ENCODE results near the gene TLR7.

TLR7 gene

DNA sequence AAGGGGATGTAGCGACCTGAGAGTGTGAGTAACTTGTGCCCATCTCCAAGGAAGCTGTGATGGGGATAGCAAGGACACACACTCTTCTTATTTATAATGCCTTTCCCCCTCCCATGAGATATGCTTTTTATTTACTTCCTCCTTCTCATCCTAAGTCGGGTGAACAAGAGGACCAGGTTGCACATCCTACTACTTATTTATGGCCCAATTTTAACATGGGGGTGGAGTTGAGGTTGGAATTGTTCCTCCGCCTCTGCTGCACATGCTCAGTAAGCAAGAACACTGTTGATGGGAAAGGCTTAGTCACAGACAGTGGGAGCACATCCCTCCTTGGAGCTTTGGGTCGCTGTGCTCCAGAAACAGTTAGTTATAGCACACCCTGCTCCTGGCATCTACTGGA is 24.3 kb downstream of the TLR7 start:
- peak in 3 of 4 experiments; percentile 23 to 38 (median 33) for DNase-seq

GRCh38 chrX:12891915-12892506 is 25.1 kb downstream of the TLR7 start:
- DNase-seq = no peak

DNA sequence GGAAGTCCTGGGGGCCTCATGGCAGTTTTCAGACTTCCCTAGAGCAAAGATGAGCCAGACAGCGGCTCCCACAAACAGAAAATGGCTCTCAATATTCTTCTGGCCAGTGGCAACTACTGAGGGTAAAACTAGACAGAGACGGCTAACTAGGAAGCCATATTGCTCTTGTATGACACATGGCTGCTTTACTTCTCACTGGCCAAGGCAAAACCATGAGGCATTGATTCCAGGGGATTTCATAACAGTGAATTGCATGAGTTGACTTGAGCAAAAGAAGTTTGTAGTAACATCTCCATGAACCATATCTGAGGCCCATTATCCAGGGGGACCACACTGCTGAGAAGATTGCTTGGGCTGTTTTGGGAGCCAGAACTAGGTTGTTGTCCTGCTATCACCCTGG is 25.8 kb downstream of the TLR7 start:
- peak in 3 of 4 experiments; percentile 16 to 45 (median 39) for DNase-seq

- DNase-seq = peak; percentile 55 to 74 (median 65)
Measured at GRCh38 chrX:12894074-12895030, 27.5 kb downstream of the TLR7 start.

- peak in 2 of 4 experiments; percentile 16 to 27 for DNase-seq
Measured at GRCh38 chrX:12895866-12896265, 29.0 kb downstream of the TLR7 start.

- DNase-seq = peak; percentile 24 to 71 (median 59)
Measured at GRCh38 chrX:12896935-12897334, 30.1 kb downstream of the TLR7 start.

DNA sequence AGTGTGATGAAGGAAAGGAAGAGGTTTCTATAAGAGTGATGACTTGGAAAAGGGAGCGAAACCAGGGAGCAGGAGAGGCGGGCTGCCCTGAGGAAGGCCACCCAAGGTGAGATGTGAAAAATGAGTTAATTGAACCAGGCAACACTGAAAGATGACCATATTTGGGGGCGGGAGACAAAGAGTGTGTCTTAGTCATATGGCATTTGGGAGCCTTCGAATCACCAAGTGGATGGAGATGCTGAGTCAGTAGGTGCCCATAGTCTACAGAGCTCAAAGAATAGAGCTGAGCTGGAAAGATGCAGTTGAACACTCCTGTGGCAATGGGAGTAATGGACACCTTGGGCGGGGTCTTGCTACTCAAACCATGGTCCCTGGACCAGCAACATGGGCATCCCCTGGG is 31.2 kb downstream of the TLR7 start:
- DNase-seq = no peak

GRCh38 chrX:12899506-12899905 is 32.6 kb downstream of the TLR7 start:
- no peak for DNase-seq

DNA sequence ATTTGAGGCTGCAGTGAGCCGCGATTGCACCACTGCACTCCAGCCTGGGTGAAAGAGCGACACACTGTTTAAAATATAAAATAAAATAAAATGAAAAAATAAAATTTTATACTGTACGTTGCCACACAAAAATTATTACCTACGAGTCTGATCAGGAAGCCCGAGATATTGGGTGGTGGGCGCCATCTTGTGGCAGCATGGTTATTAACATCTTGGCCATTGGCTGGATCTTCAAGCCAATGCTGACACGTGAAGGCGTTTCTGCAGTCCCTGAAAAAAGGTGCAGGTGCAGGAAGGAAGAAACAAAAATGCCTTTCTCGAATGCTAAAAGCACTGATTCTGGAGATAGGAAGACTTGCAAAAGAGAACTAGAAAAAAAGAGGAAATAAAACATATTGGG is 34.6 kb downstream of the TLR7 start:
- DNase-seq = peak; percentile 54 to 67 (median 62)

DNA sequence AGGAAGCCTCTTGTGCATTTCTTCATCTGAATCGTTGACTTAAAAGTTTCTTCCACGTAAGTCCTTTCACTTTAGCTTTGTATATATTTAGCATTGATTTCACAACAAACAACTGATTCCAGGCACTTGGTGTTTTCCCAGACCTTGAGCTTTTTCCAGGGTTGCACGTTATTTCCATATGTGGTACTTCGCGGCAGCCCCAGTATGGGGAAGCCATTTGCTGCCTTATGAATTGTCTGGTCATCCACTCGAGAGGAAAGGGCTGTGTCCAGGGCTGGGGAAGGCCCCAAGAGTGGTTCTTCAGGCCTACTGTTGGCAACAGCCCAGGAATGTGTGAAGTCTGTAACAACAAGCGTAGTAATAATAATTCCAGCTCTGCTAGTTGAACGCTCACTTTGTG is 36.8 kb downstream of the TLR7 start:
- DNase-seq = peak in 3 of 4 experiments; percentile 13 to 43 (median 40)

DNA sequence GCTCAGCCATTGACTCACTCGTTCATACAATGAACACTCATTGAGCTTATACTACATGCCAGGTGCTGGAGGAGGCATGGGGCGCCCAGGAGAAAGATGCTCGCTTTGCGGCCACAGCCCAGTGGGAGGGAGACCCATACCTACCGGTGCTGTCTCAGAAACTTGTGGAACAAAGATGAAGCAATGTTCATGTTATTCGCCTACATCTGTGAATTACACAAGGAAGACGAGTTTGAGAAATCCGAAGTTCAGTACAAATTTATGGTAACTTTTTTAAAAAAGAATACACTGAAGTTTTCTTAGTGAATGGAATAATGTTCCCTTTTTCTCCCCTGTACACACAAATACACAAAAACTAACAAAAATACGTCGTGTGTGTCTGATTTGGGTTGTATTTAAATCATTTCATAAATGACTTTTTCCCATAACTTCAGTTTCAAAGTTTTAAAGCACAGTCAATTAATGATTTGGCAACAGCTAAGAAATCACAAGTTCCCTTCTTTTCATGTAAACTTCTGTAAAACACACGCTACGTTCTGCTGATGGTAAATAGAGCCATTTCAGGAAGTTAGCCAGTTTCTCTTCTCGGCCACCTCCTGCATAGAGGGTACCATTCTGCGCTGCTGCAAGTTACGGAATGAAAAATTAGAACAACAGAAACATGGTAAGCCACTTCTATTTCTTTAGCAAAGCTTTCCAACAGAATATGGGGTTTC is 39.3 kb downstream of the TLR7 start, which contains the start of gene TLR8:
TSS of gene TLR8 (plus strand) at position 575 of the 716 bp plus-strand sequence. CDS start at position 662, 87 bp downstream.
- peak; percentile 40 to 75 (median 62) for DNase-seq

DNA sequence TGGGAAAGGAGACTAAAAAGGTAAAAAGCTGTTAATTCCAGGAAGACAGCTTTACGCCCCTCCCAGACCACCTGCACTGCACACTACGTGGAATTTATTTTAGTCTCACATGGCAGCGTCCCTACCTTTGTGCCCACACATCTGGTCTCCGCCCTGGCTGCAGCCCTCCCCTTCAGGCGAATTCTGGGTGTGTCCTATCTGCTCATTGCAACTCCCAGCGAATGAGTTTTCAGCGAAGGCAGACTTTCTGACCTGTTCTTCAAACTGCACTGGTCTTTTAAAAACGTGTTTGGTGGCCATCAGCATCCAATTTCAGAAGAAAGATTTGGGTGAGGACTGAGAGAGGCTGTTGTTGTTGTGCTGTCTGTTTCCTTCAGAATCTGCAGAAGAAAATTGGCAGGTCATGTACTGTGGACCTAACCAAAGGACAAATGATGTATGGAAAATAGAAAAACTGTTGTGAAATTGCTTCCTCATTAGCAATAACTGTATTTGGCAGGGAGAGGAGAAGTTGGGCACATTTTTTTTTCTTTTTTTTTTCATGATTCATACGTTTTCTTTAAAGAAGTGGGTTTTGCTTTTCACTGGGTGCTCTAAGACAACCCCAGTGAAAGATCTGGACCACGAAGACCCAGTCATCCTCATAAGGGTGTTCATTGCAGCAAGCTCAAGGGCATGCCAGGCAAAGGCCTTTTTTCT is 43.7 kb downstream of the TLR7 start:
- peak in 3 of 4 experiments; percentile 30 to 68 (median 63) for DNase-seq

GRCh38 chrX:12911122-12911470 is 44.2 kb downstream of the TLR7 start:
- DNase-seq = no peak

GRCh38 chrX:12912791-12913482 is 46.1 kb downstream of the TLR7 start:
- no peak for DNase-seq

GRCh38 chrX:12917753-12918152 is 50.9 kb downstream of the TLR7 start:
- no peak for DNase-seq

DNA sequence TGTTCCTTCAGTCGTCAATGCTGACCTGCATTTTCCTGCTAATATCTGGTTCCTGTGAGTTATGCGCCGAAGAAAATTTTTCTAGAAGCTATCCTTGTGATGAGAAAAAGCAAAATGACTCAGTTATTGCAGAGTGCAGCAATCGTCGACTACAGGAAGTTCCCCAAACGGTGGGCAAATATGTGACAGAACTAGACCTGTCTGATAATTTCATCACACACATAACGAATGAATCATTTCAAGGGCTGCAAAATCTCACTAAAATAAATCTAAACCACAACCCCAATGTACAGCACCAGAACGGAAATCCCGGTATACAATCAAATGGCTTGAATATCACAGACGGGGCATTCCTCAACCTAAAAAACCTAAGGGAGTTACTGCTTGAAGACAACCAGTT is 52.2 kb downstream of the TLR7 start:
- DNase-seq = peak; percentile 24 to 55 (median 36)

DNA sequence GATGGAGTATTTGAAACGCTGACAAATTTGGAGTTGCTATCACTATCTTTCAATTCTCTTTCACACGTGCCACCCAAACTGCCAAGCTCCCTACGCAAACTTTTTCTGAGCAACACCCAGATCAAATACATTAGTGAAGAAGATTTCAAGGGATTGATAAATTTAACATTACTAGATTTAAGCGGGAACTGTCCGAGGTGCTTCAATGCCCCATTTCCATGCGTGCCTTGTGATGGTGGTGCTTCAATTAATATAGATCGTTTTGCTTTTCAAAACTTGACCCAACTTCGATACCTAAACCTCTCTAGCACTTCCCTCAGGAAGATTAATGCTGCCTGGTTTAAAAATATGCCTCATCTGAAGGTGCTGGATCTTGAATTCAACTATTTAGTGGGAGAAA is 52.7 kb downstream of the TLR7 start:
- DNase-seq = no peak

DNA sequence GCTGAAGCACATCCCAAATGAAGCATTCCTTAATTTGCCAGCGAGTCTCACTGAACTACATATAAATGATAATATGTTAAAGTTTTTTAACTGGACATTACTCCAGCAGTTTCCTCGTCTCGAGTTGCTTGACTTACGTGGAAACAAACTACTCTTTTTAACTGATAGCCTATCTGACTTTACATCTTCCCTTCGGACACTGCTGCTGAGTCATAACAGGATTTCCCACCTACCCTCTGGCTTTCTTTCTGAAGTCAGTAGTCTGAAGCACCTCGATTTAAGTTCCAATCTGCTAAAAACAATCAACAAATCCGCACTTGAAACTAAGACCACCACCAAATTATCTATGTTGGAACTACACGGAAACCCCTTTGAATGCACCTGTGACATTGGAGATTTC is 54.1 kb downstream of the TLR7 start:
- DNase-seq = no peak

DNA sequence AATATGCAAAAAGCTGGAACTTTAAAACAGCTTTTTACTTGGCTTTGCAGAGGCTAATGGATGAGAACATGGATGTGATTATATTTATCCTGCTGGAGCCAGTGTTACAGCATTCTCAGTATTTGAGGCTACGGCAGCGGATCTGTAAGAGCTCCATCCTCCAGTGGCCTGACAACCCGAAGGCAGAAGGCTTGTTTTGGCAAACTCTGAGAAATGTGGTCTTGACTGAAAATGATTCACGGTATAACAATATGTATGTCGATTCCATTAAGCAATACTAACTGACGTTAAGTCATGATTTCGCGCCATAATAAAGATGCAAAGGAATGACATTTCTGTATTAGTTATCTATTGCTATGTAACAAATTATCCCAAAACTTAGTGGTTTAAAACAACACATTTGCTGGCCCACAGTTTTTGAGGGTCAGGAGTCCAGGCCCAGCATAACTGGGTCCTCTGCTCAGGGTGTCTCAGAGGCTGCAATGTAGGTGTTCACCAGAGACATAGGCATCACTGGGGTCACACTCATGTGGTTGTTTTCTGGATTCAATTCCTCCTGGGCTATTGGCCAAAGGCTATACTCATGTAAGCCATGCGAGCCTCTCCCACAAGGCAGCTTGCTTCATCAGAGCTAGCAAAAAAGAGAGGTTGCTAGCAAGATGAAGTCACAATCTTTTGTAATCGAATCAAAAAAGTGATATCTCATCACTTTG is 55.2 kb downstream of the TLR7 start:
- no peak for DNase-seq

DNA sequence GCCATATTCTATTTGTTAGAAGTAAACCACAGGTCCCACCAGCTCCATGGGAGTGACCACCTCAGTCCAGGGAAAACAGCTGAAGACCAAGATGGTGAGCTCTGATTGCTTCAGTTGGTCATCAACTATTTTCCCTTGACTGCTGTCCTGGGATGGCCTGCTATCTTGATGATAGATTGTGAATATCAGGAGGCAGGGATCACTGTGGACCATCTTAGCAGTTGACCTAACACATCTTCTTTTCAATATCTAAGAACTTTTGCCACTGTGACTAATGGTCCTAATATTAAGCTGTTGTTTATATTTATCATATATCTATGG is 55.7 kb downstream of the TLR7 start:
- no peak for DNase-seq

DNA sequence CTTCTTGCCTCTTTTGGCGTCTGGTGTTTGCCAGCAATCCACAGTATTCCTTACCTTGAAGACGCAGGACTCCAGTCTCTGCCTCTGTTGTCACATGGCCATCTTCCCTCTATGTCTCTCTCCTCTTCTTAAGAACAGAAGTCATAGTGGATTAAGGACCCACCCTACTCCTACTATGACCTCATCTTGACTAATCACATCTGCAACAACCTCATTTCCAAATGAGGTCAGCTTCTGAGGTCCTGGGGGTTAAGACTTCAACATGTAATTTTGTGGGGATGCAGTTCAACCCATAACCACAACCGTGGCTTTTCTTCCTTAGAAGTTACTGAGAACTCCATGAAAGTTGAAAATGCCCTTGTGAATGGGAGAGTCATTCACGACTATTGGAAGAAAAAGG is 62.8 kb downstream of the TLR7 start:
- DNase-seq = peak in 2 of 4 experiments; percentile 33 to 47
